NT2/D1 (cell line): ENCODE measurements around the gene AGMO.

Experiments
- DNase-seq: peaks from one replicate; pipeline ENCODE4 v3.0.0-alpha.2; 2011; ENCODE audit warnings: low read depth, low spot score
- H3K27me3 ChIP-seq: 2 replicates; pipeline ENCODE4 v1.6.0; 2011; ENCODE audit warnings: mild to moderate bottlenecking; ENCODE audit not compliant: insufficient read length, insufficient read depth
- H3K36me3 ChIP-seq: 2 replicates; pipeline ENCODE4 v1.6.1; 2011; ENCODE audit warnings: mild to moderate bottlenecking, low read length, mixed read lengths; ENCODE audit not compliant: insufficient read depth, insufficient read length
- H3K4me1 ChIP-seq: 2 replicates; pipeline ENCODE4 v1.5.1; 2011; ENCODE audit not compliant: insufficient read depth, insufficient read length
- H3K4me3 ChIP-seq: 2 replicates; pipeline ENCODE4 v1.5.1; 2011; ENCODE audit warnings: low read depth; ENCODE audit not compliant: insufficient read length
- H3K9ac ChIP-seq: 2 replicates; pipeline ENCODE4 v1.6.0; 2011; ENCODE audit warnings: low read depth; ENCODE audit not compliant: insufficient read length
- H3K9me3 ChIP-seq: 2 replicates; pipeline ENCODE4 v1.5.1; 2011; ENCODE audit warnings: mild to moderate bottlenecking, low read length; ENCODE audit not compliant: insufficient read depth
- SUZ12 ChIP-seq: IDR thresholded peaks from 2 replicates; pipeline ENCODE4 v1.6.1; 2011; ENCODE audit not compliant: insufficient read length, insufficient read depth; ENCODE audit errors: extremely low read depth
- YY1 ChIP-seq: IDR thresholded peaks from 2 replicates; pipeline ENCODE4 v1.6.1; 2011; ENCODE audit not compliant: insufficient read length, insufficient read depth
- ZNF274 ChIP-seq: IDR thresholded peaks from 2 replicates; pipeline ENCODE4 v1.6.1; 2011; ENCODE audit warnings: mild to moderate bottlenecking, low read depth, low read length

Gene AGMO

GRCh38 chr7:15323550-15323949 is 238.3 kb downstream of the AGMO start:
- DNase-seq, result no peak
- H3K9me3 ChIP-seq, result no peaks in the 10 kb centered on the region
- H3K4me1 ChIP-seq, result no peaks in the 10 kb centered on the region
- no peaks in the 10 kb centered on the region for H3K36me3 ChIP-seq
- no peaks in the 10 kb centered on the region for H3K27me3 ChIP-seq
- TF ChIP-seq ZNF274 (no peak), SUZ12 (no peak), YY1 (no peak)
- no peak overlapping the region for H3K4me3 ChIP-seq
- no peak overlapping the region for H3K9ac ChIP-seq

GRCh38 chr7:15317215-15317614 is 244.6 kb downstream of the AGMO start:
- no peak for DNase-seq
- no peaks in the 10 kb centered on the region for H3K4me1 ChIP-seq
- H3K4me3 ChIP-seq, result no peak overlapping the region
- H3K27me3 ChIP-seq, result no peaks in the 10 kb centered on the region
- no peaks in the 10 kb centered on the region for H3K36me3 ChIP-seq
- no peak for TF ChIP-seq ZNF274
- no peak for TF ChIP-seq YY1
- TF ChIP-seq SUZ12, result no peak
- no peaks in the 10 kb centered on the region for H3K9me3 ChIP-seq
- H3K9ac ChIP-seq, result no peak overlapping the region

- DNase-seq, result no peak
- H3K9ac ChIP-seq, result no peak overlapping the region
- H3K27me3 ChIP-seq, result no peaks in the 10 kb centered on the region
- H3K36me3 ChIP-seq, result no peaks in the 10 kb centered on the region
- H3K4me3 ChIP-seq, result no peak overlapping the region
- TF ChIP-seq YY1 (no peak), SUZ12 (no peak), ZNF274 (no peak)
- H3K9me3 ChIP-seq, result no peaks in the 10 kb centered on the region
- H3K4me1 ChIP-seq, result no peaks in the 10 kb centered on the region
These were observed 246.1 kb downstream of the AGMO start for GRCh38 chr7:15315678-15316077.

GRCh38 chr7:15314922-15315321 is 246.9 kb downstream of the AGMO start:
- H3K9me3 ChIP-seq, result no peaks in the 10 kb centered on the region
- no peak for DNase-seq

GRCh38 chr7:15313361-15313760 is 248.5 kb downstream of the AGMO start:
- Histone ChIP-seq H3K4me1 (no peaks in the 10 kb centered on the region), H3K9ac (no peak overlapping the region), H3K4me3 (no peak overlapping the region), H3K9me3 (no peaks in the 10 kb centered on the region), H3K27me3 (no peaks in the 10 kb centered on the region), H3K36me3 (no peaks in the 10 kb centered on the region)
- DNase-seq, result no peak
- TF ChIP-seq ZNF274, result no peak
- no peak for TF ChIP-seq YY1
- no peak for TF ChIP-seq SUZ12

More at GRCh38 chr7:15314922-15315321, 246.9 kb downstream of the AGMO start:
- H3K36me3 ChIP-seq, result no peaks in the 10 kb centered on the region
- no peaks in the 10 kb centered on the region for H3K27me3 ChIP-seq
- no peak for TF ChIP-seq SUZ12
- TF ChIP-seq YY1, result no peak
- no peak for TF ChIP-seq ZNF274
- no peak overlapping the region for H3K4me3 ChIP-seq
- H3K4me1 ChIP-seq, result no peaks in the 10 kb centered on the region
- no peak overlapping the region for H3K9ac ChIP-seq

- no peak overlapping the region for H3K9ac ChIP-seq
- DNase-seq, result no peak
- TF ChIP-seq SUZ12, result no peak
- TF ChIP-seq ZNF274, result no peak
- no peak for TF ChIP-seq YY1
- H3K27me3 ChIP-seq, result no peaks in the 10 kb centered on the region
- H3K36me3 ChIP-seq, result no peaks in the 10 kb centered on the region
- H3K4me1 ChIP-seq, result no peaks in the 10 kb centered on the region
- H3K4me3 ChIP-seq, result no peak overlapping the region
- H3K9me3 ChIP-seq, result no peaks in the 10 kb centered on the region
These were observed 251.9 kb downstream of the AGMO start for GRCh38 chr7:15309872-15310271.

- Histone ChIP-seq H3K36me3 (no peaks in the 10 kb centered on the region), H3K9me3 (no peaks in the 10 kb centered on the region), H3K4me3 (no peak overlapping the region), H3K4me1 (no peaks in the 10 kb centered on the region), H3K9ac (no peak overlapping the region), H3K27me3 (no peaks in the 10 kb centered on the region)
- DNase-seq, result no peak
- TF ChIP-seq SUZ12 (no peak), ZNF274 (no peak), YY1 (no peak)
These were observed 253.0 kb downstream of the AGMO start for GRCh38 chr7:15308821-15309220.

- Histone ChIP-seq H3K9me3 (no peaks in the 10 kb centered on the region), H3K4me3 (no peak overlapping the region), H3K36me3 (no peaks in the 10 kb centered on the region), H3K4me1 (no peaks in the 10 kb centered on the region), H3K27me3 (no peaks in the 10 kb centered on the region), H3K9ac (no peak overlapping the region)
- no peak for DNase-seq
- TF ChIP-seq ZNF274, result no peak
- no peak for TF ChIP-seq SUZ12
- no peak for TF ChIP-seq YY1
These were observed 255.5 kb downstream of the AGMO start for GRCh38 chr7:15306296-15306695.
